SH-SY5Y (cell line): ENCODE results near the gene JTB.

Experiments
- GATA2 ChIP-seq: IDR thresholded peaks from 2 replicates; pipeline ENCODE4 v1.6.1; 2011; ENCODE audit warnings: mild to moderate bottlenecking, low read depth, low read length
- GATA3 ChIP-seq: IDR thresholded peaks from 2 replicates; pipeline ENCODE4 v1.6.1; 2011; ENCODE audit warnings: low read depth, mild to moderate bottlenecking, low read length, moderate library complexity

DNA sequence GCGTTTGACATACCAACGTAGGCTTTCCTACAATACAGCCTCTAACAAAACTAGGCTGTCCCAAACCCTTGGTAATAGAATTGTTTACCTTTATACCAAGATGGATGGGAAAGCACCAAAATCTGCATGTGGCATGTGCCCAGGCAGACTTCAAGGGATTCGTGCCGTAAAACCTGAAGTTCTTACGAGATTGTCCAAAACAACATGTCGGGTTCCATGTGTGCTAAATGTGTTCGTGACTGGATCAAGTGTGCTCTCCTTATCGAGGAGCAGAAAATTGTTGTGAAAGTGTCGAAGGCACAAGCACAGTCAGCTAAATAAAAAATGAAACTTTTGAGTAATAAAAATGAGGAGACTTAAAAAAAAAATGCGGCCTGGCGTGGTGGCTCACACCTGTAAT is 18.2 kb upstream of the JTB start:
- TF ChIP-seq GATA2 = no peak
- TF ChIP-seq GATA3 = no peak
